Glomerular visceral epithelial cell (primary cell): ENCODE measurements around the gene MADCAM1.
"Not testable (repeated sequence)": the region's sequence is repeated elsewhere in the genome, so short reads cannot be mapped to it uniquely, and the experiment has no call there.

Experiments used
- DNase-seq: peaks from one replicate; pipeline ENCODE4 v3.0.0-alpha.2; 2016; ENCODE audit errors: extremely low spot score

The MADCAM1 gene

GRCh38 chr19:465056-465816 is 31.1 kb upstream of the MADCAM1 start:
- DNase-seq: no peak

DNA sequence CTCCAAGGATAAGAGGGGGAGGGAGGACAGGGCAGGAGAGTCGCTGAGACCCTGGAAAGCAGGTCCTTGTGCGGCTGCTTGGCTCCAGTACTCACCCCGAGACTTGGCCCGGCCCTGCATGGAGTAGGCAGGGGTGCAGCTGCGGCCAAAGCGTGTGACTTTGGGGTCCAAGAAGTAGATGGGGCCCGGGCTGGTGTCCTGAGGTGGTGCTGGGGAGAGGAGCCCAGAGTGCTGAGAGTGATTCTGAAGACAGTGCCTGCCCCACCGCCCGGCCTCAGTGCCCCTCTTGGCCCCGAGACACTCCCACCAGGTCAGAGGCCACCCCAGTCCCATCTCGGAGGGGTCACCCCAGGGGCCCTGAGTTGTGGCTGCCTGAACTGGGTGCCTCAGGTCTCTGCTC is 28.7 kb upstream of the MADCAM1 start:
- DNase-seq: no peak

DNA sequence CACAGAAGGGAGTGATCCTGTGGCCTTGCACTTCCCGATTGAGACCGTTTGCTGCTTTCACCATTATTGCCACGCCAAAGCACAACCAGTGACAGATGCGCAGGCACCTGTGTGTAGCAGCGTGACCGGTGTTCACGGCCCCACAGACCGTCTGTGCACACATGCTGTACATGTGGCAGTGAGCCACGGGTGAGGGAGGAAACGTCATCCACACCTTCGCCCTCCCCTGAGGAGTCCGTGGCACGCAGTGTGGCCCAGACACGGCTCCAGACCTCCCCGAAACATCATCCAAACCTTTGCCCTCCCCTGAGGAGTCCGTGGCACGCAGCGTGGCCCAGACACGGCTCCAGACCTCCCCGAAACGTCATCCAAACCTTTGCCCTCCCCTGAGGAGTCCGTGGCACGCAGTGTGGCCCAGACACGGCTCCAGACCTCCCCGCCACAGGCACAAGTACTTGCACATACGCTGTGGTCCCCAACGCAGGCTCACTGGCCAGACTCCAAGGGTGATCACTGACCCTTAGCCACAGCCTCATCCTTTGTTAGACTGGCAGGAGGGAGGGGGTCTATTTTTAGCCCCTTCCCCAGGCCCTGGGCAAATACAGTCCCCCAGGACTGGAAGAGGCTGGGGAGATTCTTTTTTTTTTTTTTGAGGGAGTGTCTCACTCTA is 27.6 kb upstream of the MADCAM1 start:
- DNase-seq: no peak

GRCh38 chr19:469833-470232 is 26.5 kb upstream of the MADCAM1 start:
- DNase-seq: no peak

DNA sequence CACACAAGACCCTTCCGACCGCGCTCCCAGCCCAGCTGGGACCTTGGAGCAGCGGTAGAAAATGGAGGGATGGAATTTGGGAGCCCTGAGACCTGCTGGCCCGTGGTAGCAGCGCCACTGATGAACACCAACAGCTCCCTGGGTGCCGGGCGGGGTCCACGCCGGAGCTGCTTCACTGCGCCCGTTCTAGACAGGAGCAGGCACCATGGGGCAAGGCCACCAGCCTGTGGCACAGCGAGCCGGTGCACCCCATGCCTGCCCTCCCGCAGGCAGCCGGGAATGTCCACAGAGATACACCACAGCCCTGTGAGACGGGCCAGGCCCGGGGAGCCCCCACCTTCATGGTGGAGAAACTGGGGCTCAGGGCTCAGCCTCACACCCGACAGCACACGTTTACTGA is 25.6 kb upstream of the MADCAM1 start:
- no peak for DNase-seq

- DNase-seq: no peak
These were observed 24.1 kb upstream of the MADCAM1 start for GRCh38 chr19:472005-472858.

- no peak for DNase-seq
These were observed 21.9 kb upstream of the MADCAM1 start for GRCh38 chr19:474126-475078.

DNA sequence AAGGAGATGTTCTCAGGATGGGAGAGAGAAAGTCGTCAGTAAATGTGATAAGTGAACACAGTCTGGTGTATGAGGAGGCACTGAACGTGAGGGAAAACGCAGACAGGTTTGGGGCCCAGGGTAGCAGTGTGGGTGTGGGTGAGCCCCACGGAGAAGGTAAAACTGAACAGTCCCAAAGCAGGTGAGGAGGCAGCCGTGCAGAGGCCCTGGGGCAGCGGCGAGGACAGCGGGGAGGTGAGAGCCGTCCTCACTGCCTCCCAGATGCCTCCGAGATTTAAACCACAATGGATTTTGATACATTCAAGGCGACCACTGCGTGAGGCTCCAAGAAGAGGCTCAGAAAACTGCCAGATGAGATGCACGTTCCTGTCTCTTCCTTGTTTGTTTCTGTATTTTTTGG is 20.9 kb upstream of the MADCAM1 start:
- DNase-seq: no peak

DNA sequence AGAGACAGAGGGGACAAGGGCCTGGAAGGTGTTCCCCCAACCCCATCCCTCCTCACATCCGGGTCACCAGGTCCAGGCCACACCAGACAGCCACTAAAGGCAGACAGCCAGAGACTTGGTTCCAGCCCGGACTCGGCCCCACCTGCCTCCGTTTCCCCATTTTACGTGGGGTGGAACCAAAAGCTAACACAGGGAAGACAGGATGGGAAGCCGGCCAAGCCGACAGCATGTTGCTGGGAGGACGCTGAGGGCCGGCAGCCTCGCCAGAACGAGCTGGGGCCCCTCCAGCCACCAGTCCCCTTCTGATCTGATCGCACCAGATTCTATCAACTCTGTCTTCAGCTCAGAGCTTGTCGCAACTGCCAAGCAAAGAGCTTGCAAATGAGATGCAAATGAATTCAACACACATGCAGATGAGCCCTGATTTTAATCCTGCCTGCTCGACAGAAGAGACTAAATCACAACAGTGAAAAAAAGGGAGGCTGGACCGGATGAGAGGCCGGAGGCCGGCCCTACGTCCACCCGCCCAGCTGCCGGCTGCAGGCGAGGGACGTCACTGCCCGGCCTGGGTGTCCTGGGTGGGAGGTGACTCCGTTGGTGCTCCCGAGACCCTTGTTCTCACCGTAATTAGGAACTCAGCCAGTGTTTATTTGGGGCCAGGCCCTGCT is 17.9 kb upstream of the MADCAM1 start:
- DNase-seq: no peak

GRCh38 chr19:478976-479375 is 17.3 kb upstream of the MADCAM1 start:
- no peak for DNase-seq

GRCh38 chr19:480016-480855 is 16.1 kb upstream of the MADCAM1 start:
- DNase-seq: peak; percentile 74

GRCh38 chr19:481100-481499 is 15.2 kb upstream of the MADCAM1 start:
- not testable (repeated sequence) for DNase-seq

- peak; percentile 38 for DNase-seq
These were observed 13.9 kb upstream of the MADCAM1 start for GRCh38 chr19:482186-483041.

- DNase-seq: no peak
These were observed 12.8 kb upstream of the MADCAM1 start for GRCh38 chr19:483332-484072.

- DNase-seq: no peak
These were observed 11.8 kb upstream of the MADCAM1 start for GRCh38 chr19:484494-484893.

DNA sequence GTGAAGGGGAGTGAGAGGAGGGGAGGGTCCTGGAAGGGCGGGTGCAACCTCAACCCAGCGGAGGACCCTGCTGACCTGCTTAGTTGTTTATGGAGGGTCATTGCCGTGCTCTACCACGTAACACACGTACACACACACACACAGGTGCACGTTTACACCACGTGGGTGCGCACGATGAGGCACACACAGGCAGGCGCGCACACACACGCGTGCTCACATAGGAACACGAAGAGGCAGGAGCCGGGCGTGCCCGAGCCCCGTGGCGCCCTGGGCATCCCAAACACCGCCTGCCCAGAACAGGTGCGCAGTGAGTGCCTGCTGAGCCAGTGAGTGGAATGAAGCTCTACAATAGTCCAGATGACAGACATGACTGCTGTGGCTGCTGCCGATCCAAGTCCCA is 11.2 kb upstream of the MADCAM1 start:
- no peak for DNase-seq

DNA sequence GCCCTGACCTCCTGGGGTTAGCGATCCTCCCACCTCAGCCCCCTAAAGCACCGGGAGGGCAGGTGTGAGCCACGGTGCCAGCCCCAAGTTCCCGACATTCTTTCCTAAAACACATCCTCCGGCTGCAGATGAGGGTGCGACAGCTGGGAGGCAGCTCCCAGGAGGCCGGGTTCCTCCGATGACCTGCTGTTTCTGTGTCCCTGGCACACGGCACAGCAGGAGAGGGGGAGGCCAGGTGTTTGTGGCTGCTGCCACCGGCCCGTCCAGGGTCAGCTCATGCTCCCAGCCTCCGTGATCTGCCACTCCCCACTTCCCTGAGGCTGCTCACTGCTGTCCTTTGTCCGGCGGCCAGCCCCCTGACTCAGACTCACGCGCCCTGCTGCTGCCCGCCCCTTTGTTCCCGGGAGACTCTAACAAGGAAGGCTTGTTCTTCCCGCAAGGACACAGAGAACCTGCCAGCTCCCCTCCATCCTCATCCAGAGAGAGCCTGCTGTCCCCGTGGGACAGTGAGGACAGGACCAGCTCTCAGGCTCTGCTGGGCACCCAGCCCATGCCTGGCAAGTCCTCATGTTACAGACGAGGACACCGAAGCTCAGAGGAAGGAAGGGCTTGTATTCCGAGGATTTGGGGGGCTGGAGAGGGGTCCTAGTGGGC is 10.6 kb upstream of the MADCAM1 start:
- peak; percentile 58 for DNase-seq
